Measurements from ENCODE around the gene CABP1.
A peak's percentile ranks its signal among the peaks of the same experiment; 100 is the strongest.
"Not testable (repeated sequence)": the region's sequence is repeated elsewhere in the genome, so short reads cannot be mapped to it uniquely, and the experiment has no call there.

Gene CABP1

DNA sequence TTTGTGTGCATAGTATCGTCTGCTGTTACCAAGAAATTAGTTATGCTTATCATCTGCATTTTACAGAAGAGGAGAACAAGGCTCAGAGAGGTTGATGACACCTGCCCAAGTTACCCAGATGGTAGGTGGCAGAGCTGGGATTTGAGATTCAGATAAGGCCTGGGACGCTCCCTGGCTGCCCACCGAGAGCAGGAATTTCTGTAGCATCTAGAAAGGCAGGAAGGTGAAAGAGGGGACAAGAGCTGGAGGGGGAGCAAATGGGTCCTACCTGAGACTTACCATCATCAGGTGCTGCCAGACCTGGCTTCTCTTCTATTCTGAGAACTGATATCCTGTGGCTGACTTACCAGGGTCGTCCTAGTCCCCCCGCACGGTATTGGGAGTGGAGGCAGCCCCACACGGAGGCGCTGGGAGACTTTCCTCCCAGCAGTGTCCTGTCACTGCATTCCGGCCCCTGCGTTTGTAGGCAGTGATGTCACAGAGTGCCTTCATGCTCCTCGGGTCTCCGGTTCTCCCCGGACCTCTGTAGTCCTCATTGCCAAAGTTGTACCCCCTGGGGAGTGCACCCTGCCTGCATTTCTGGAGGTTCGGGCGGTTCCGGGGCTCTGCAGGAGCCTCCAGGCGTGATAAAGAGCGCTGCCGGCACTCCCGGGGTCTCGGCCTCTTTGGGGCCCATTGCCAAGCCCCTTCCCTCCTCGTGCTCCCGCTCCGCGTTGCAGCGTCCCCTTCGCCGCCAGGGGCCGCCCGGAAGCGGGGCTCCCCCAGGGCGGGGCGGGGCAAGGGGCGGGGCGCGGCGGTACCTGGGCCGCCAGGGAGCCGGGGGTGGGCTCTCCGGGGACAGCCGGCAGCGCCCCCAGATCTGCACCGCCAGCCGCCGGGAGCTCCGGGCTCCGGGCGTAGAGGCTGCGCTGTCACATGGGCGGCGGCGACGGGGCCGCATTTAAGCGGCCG, at the start of gene CABP1:
Gene CABP1, plus strand, starts transcription at position 856 of the 951 bp plus-strand sequence. Its CDS starts 60 bp downstream, at position 916.
- DNase-seq (ENCODE audit: low read depth) = no peak

DNA sequence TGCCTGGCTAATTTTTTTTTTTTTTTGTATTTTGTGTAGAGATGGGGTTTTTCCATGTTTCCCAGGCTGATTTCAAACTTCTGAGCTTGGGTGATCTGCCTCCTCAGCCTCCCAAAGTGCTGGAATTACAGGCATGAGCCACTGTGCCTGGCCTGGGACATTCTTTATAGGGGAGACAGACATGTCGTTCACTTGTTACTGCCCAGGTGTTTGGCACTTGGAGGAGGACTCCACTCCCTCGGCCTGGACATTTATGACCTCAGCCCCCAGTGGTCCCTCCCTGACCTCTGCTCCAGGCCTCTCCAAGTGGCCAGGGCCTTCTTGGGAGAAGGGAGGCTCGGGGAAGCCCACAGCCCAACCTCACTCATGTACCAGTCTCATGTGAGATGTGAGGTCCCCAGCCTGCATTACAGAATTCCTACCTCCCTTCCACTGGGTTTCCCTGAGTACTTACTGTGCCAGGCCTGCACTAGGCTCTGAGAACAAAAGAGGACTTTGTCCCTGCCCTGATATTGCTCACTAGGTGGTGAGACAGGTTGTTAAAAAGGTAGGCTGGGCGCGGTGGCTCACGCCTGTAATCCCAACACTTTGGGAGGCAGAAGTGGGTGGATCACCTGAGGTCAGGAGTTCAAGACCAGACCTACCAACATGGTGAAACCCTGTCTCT, 49.6 kb upstream of the CABP1 start:
- DNase-seq (ENCODE audit: low read depth) = no peak

DNA sequence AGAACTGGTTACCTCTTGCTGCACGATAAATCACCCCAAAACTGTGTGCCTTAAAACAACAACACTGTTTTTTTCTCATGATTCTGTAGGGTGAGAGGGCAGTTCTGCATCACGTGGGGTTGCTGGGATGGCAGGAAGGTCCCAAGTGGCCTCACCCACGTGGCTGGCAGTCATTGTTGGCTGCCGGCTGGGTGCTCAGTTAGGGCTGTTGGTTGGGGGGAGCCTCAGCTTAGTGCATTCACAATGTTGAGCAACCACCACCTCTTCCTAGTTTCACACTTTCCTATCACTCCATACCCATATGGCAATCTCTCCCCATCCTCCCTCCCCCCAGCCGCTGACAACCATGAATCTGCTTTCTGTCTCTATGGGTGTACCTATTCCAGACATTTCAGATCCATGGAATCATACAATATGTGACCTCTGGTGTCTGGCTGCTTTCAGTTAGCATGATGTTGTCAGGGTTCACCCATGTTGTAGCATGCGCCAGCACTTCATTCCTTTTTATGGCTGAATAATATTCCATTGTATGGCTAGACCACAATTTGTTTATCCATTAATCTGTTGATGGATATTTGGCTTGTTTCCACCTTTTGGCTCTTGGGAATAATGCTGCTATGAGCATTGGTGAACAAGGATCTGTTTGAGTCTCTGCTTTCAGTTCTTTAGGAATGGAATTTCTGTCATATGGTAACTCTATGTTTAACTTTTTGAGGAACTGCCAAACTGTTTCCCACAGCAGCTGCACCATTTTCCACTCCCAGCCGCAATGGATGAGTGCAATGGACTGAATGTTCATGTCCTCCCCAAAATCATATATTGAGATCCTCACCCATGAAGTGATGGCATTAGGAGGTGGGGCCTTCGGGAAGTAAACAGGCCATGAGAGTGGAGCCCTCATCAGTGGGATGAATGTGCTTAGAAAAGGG, 48.0 kb upstream of the CABP1 start:
- no peak for DNase-seq (ENCODE audit: low read depth)

DNA sequence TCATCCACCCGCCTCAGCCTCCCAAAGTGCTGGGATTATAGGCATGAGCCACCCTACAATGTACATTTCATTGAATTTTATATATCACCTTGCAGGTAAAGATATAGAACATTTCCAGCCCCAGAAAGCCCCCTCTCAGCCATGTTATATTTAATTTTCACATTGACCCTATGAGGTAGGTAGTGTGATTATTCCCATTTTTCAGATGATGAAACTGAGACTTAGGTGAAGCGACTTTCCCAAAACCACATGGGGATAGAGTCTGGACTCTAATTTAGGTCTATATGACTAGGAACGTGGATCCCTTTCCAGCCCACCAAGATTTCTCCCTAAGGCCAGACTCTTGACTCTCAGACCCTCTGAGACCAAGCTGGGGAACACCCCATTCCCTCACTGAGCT, 43.5 kb upstream of the CABP1 start:
- no peak for DNase-seq (ENCODE audit: low read depth)

DNA sequence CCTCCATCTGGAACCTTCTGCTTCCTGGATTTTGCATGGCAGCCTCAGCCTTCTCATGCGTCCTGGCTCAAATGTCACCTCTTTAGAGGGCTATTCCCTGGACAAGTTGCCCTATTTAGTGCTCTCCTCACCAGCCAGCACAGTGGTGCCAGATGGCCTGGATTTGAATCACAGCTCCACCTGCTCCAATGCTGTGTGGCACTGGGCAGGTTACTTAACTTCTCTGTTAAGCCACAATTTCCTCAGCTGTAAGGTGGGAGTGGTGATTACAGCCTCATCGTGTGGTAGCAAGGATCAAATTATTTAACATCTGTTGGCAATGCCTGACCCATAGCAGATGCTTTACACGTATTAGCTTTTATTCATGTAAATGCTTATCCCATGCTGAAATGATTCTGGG, 42.6 kb upstream of the CABP1 start:
- DNase-seq (ENCODE audit: low read depth) = no peak

DNA sequence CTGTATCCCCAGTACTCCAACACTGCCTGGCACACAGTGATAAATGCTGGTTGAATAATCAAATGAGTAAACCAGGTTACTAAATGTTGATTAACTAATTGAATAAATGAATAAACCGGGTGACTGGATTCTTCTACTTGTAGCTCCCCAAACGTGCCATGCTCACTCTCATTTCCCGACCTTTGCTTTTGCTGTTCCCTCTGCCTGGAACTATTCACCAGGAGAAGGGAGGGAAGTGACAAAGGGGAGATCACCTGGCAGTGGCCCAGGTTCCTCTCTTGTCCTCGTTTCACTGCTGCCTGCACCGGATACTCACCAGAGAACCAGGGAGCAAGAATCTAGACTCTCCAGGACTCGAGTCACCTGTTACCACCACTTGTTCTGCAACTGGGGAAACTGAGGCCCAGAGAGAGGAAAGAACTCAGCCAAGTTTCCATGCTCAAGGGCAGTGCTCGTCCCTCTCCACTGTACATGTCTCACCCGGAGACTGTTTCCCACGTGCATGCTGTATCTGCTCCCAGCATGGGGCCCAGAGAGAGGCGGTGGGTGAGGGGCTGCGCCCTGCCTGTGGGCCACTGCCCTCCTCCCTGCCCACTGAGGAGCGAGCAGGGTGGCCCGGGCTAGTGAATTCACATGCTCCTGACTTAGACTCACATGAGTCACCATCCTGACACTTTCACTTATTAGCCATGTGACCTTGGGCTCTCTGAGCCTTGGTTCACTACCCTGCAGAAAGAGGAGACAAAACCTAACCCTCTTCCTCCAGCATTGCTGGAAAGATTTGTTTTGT, 41.6 kb upstream of the CABP1 start:
- DNase-seq (ENCODE audit: low read depth) = peak; percentile 68

DNA sequence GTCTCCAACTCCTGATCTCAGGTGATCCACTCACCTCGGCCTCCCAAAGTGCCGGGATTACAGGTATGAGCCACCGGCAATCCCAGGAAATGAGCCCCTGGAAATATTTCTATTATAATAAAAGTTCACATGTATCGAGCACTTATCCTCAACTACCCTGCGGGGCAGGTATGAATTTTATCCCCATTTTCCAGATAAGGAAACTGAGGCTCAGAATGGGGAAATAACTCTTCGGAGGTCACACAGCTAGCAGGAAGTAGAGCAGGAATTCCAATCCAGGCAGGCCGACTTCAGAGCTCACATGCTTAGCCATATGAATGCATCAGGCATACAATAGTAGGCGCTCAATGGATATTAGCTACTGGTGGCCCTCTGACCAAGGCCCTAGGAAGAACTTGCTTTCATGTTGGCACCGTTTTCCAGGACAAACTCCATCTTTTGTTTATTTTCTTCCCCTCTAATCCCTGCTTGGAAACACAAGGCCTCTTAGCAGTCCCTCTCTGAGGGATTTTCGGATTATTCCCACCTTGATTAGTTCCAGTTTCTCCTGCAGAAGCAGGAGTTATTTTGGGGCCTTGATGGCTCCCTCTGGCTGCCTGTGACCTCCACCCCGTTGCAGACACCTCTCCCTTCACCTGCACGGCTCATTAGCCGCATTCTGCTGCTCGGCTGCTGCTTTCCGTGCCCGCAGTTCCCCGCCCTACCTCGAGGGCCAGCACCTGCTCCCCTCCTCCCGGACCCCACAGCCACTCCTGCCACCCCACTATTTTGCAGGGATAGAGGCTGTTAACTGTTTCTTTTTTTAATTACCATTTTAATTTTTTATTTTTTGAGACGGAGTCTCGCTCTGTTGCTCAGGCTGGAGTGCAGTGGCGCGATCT, 40.5 kb upstream of the CABP1 start:
- DNase-seq (ENCODE audit: low read depth) = no peak

DNA sequence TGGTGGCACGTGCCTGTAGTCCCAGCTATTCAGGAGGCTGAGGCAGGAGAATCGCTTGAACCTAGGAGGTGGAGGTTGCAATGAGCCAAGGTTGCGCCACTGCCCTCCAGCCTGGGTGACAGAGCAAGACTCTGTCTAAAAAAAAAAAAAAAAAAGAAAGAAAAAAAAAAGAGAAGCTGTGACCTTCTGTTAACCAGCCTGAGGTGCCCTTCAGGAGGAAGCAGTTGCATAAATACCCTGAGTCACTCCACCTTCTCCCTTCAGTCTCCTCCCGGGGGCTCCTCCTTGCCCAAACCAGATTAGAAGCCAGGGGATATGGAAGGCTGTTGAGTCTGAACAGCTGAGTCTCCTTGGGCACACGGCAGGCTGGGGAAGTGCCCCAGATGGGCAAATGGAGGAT, 38.0 kb upstream of the CABP1 start:
- peak; percentile 11 for DNase-seq (ENCODE audit: low read depth)

DNA sequence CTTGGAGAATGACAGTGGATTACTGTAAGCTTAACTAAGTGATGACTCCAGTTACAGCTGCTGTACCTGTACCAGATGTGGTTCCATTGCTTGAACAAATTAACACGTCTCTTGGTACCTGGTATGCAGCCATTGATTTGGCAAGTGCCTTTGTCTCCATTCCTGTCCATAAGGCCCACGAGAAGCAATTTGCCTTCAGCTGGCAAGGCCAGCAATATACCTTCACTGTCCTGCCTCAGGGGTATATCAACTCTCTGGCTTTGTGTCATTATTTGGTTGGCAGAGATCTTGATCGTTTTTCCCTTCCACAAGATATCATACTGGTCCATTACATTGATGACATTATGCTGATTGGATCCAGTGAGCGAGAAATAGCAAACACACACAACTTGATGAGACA, 29.9 kb upstream of the CABP1 start:
- no peak for DNase-seq (ENCODE audit: low read depth)

DNA sequence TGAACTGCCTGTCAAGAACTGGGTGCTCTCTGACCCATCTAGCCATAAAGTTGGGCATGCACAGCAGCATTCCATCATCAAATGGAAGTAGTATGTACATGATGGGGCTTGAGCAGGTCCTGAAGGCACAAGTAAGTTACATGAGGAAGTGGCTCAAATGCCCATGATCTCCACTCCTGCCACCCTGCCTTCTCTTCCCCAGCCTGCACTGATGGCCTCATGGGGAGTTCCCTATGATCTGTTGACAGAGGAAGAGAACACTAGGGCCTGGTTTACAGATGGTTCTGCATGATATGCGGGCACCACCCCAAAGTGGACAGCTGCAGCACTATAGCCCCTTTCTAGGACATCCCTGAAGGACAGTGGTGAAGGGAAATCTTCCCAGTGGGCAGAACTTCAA, 28.9 kb upstream of the CABP1 start:
- not testable (repeated sequence) for DNase-seq (ENCODE audit: low read depth)

DNA sequence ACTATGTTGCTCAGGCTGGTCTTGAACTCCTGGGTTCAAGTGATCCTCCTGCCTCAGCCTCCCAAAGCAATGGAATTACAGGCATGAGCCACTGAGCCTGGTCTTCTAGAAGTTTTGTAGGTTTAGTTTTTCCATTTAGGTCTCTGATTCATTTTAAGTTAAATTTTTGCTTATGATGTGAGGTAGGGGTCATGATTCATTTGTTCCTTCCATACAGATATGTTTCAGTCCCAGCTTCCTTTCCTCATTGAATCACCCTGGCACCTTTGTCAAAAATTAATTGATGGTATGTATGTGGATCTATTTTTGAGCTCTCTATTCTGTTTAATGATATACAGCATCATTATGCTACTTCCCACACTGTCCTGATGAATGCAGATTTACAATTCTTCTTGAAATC, 25.6 kb upstream of the CABP1 start:
- no peak for DNase-seq (ENCODE audit: low read depth)

DNA sequence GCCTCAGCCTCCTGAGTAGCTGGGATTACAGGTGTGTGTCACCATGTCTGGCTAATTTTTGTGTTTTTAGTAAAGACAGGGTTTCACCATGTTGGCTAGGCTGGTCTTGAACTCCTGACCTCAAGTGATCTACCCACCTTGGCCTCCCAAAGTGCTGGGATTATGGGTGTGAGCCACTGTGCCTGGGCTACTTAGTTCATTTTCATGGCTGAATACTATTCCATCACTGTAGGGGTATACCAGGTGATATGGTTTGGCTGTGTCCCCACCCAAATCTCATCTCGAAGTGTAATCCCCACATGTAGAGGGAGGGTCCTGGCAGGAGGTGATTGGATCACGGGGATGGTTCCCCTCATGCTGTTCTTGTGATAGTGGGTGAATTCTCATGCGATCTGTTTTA, 23.2 kb upstream of the CABP1 start:
- DNase-seq (ENCODE audit: low read depth) = not testable (repeated sequence)

DNA sequence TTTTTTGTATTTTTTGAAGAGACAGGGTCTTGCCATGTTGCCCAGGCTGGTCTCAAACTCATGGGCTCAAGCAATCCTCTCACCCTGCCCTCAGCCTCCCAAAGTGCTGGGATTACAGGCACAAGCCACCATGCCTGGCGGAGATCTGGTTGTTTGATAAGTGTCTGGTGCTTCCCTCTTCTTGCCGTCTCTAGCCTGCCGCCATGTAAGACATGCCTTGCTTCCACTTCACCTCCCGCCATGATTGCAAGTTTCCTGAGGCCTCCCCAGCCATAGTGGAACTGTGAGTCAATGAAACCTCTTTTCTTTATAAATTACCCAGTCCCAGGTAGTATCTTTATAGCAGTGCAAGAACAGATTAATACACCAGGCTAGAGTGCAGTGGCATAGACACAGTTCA, 22.7 kb upstream of the CABP1 start:
- not testable (repeated sequence) for DNase-seq (ENCODE audit: low read depth)

DNA sequence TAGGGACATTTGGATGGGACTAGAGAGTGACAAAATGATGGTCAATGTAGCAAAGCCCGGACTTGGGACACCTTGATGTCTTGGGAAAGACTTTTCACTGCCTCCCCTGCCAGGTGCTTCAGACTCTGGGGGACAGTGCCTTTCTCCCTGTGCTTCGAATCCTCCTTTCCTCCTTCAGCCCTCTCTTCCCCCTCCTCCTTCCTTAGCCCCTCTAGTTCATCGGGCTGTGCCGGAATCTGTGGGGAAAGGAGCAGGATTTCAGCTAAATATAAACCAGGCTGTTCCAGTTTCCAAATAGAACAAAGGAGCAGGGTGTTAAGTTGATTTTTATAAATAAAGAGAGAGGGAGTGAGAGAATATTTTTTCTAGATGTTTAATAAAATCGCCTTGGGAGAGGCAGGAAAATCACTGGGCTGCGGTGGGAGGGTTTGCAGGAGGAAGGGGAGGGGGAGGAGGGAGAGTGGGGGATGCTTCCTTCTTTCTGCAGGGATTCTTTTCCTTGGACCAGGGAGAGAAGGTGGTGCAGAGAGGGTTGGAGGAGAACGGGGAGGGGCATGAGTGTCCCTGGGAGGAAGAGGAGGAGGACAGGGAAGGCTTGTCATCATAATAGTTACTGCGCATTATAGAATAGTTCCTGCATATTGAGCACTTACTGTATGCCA, 21.3 kb upstream of the CABP1 start:
- DNase-seq (ENCODE audit: low read depth) = no peak

DNA sequence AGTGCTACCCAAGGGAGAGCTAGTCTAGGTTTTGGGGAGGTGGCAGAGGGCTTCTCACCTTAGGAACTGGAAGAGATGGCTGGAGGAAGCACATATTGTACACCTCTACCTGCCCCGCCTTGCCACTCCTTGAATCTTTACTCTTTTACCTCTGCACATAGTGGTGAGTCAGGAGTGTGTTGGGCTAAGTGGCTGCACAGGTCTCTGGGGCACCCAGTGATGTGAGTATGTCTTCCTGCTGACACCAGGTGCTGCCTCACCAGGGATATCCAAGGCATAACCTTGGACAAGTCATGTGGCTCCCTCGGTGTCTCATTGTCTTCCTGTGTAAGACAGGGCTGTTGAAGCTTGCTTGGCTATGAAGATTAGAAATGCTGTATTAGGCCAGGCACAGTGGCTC, 19.8 kb upstream of the CABP1 start:
- DNase-seq (ENCODE audit: low read depth) = no peak

DNA sequence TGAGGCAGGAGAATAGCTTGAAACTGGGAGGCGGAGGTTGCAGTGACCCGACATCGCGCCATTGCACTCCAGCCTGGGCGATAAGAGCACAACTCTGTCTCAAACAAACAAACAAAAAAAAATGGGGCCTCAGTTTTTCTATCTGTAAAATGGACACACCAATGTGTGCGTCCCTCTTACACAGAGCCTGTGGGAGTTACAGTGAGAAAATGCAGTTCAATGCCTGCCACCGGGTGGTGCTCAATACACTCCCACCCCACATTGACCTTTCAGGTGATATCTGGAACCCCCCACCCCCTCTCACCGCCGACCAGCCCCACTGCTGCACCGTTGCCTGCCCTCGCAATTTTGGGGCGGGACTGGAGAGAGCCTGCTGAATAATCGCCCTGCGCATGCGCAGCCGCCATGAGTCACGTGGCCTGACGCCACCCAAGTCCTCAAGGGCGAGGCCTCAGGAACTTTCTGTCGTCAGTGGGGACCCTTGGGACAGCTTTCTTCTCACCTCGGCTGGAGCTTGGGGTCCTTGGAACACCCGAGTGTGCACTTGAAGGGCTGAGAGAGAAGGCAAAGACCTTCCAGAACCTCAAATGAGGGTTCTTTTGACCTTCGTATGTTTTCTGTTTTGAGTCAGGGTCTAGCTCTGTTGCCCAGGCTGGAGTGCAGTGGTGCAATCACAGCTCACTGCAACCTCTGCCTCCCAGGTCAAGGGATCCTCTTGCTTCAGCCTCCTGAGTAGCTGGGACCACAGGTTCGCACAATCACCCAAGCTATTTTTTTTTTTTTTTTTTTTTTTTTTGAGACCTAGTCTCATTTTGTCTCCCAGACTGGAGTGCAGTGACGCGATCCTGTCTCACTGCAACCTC, 14.6 kb upstream of the CABP1 start:
- no peak for DNase-seq (ENCODE audit: low read depth)

DNA sequence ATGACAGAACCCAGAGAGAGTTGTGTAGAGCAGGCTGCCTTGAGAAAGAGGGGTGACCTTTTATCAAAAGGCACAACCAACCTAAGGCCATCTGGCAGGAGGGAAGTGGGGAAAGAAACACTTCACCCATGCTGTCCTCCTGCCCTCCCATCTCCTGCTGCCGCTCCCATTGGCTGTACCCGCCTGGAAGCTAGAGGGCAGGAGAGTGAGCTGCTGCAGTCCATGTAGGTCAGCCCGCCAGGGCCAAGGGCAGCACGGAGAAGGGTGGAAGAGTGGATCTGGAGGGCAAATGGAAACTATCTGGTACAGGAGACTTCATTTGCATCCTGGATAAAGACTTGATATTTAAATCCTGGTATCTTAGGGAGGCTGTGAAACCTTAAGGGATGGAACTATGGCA, 11.5 kb upstream of the CABP1 start:
- DNase-seq (ENCODE audit: low read depth) = peak; percentile 31

DNA sequence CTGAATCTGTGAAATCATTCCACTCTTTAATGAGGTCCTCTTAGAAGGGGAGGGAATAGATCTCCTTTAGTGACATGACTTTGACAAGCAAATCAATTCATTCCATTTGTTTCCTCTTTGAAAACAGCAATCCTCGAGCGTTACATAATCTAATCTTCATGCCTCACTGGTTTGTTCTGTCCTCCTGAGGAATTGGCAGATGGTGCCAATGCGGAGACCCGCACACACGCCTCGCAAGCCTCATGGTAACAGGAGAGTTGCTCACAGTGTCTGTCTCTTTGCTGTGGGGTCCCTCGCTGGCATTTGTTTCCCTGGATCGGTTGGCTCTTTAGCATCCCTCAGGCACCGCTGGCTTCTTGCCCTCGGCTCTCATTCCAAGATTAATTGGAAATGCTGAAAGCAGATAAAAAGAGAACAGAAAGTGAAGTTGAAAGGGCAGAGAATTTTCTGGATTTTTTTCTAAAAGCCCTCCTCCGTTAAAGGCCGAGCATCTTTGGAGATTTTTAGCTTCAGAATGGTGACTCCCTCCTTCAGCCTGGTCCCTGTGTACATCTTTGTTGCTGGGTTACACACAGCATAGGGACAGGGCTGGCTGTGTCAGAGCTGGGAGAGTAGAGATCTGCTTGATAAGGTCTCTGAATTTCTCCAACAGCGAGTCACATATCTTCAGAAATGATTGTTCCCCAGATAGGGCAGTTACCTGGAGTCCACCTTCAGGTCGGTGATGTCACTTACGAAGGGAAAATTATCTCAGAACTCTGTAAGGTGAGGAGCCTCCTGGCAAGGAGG, 10.1 kb upstream of the CABP1 start:
- no peak for DNase-seq (ENCODE audit: low read depth)
